ENCODE data around the gene PNKP. TPM values are rescaled to one million over a fixed set of nuclear protein-coding genes. Genes with fewer than 3 reads are reported as not detected.

The PNKP gene
- polyA plus RNA-seq, 1 donor from 2014 or later = 43.1 TPM

DNA sequence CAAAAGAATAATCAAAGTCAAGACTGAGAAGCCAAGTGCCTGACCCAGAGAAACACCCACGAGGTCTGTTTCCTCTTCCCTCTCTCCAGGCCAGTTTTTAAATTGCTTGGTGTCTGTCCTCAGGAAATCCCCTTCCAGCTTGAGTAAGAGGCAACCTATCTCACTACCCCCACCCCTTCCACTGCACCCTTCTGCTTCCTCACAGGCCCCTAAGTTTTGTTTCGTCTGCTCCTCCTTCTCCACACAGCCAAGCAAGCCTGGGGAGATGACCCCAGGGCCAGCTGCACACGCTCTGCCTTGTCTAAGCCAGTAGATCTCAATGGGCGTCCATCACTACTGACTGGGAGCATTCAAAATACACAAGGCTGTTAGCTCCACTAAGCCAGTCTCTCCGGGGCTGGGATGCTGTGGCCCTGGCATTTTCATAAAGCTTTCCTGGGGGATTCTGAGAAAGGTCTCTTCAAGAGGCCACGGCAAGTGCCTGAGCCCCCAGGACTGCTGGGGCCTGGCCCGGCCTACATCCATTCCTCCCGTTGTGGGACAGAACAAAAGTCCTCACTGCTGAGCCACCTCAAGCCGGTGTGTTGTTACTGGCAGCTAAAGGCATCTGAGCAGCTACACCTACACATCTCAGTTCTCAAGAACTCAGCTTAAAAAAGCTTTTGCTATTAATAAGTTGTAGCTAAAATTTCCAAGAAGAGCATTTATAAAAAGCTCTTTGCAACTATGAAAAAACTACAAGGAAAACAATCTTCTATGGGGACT, 44.2 kb upstream of the PNKP start:
- Histone ChIP-seq H3K79me2 (replicated peaks; ENCODE audit: insufficient read depth, low read length) (no peaks in the 10 kb centered on the region), H3K9me3 (ENCODE audit: low read length) (no peaks in the 10 kb centered on the region), H3K27me3 (ENCODE audit: insufficient read depth, low read depth, low read length) (no peaks in the 10 kb centered on the region), H3K9ac (ENCODE audit: low read length) (no peak overlapping the region), H3K36me3 (ENCODE audit: insufficient read depth, low read length) (no peaks in the 10 kb centered on the region), H3K27ac (ENCODE audit: low read length) (no peak overlapping the region), H3K9me2 (ENCODE audit: insufficient read depth, low read length) (no peaks in the 10 kb centered on the region), H2AFZ (ENCODE audit: low read depth, low read length) (no peak overlapping the region), H3F3A (ENCODE audit: insufficient read depth, low read length, poor library complexity, severe bottlenecking) (no peaks in the 10 kb centered on the region), H3K4me3 (ENCODE audit: low read length) (no peak overlapping the region), H3K4me2 (ENCODE audit: low read length) (no peak overlapping the region), H4K20me1 (ENCODE audit: insufficient read depth) (no peaks in the 10 kb centered on the region)
- TF ChIP-seq, protein P1, sequence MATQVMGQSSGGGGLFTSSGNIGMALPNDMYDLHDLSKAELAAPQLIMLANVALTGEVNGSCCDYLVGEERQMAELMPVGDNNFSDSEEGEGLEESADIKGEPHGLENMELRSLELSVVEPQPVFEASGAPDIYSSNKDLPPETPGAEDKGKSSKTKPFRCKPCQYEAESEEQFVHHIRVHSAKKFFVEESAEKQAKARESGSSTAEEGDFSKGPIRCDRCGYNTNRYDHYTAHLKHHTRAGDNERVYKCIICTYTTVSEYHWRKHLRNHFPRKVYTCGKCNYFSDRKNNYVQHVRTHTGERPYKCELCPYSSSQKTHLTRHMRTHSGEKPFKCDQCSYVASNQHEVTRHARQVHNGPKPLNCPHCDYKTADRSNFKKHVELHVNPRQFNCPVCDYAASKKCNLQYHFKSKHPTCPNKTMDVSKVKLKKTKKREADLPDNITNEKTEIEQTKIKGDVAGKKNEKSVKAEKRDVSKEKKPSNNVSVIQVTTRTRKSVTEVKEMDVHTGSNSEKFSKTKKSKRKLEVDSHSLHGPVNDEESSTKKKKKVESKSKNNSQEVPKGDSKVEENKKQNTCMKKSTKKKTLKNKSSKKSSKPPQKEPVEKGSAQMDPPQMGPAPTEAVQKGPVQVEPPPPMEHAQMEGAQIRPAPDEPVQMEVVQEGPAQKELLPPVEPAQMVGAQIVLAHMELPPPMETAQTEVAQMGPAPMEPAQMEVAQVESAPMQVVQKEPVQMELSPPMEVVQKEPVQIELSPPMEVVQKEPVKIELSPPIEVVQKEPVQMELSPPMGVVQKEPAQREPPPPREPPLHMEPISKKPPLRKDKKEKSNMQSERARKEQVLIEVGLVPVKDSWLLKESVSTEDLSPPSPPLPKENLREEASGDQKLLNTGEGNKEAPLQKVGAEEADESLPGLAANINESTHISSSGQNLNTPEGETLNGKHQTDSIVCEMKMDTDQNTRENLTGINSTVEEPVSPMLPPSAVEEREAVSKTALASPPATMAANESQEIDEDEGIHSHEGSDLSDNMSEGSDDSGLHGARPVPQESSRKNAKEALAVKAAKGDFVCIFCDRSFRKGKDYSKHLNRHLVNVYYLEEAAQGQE (IDR thresholded peaks at IDR 0.05; ENCODE audit: borderline replicate concordance) = no peak
- TF ChIP-seq TAF1 (IDR thresholded peaks at IDR 0.05; ENCODE audit: low read depth) = no peak
- no peak for TF ChIP-seq SMC3 (conservative IDR thresholded peaks at IDR 0.05; ENCODE audit: poor library complexity)
- TF ChIP-seq EZH2 (IDR thresholded peaks at IDR 0.05; ENCODE audit: borderline replicate concordance, insufficient read depth, low read length, poor library complexity, severe bottlenecking) = no peak
- TF ChIP-seq EP300 (conservative IDR thresholded peaks at IDR 0.05; ENCODE audit: poor library complexity, severe bottlenecking) = no peak

DNA sequence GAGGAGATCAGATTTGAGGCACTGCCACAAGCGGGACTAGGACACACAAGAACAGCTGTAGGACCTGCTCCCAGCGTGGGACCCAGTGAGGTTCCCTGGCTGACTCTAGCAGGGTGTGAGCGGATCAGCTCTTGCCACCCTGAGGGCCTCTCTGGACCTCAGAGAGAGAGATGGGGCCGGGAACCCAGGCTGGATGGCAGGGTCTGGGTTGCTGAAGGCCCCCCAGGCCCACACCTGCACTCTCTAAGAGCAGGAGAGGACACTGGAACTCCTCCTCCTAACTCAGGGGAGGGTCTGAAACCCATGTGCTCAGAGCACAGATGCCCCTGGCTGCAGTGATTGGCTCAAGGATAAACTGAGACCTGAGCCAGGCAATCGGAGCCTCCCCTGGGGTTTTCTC, 42.8 kb upstream of the PNKP start:
- Histone ChIP-seq H3K9me2 (ENCODE audit: insufficient read depth, low read length) (no peaks in the 10 kb centered on the region), H3K9ac (ENCODE audit: low read length) (no peak overlapping the region), H3K27ac (ENCODE audit: low read length) (no peak overlapping the region), H3K4me2 (ENCODE audit: low read length) (no peak overlapping the region), H3K36me3 (ENCODE audit: insufficient read depth, low read length) (no peaks in the 10 kb centered on the region), H3F3A (ENCODE audit: insufficient read depth, low read length, poor library complexity, severe bottlenecking) (no peaks in the 10 kb centered on the region), H3K79me2 (replicated peaks; ENCODE audit: insufficient read depth, low read length) (no peaks in the 10 kb centered on the region), H3K9me3 (ENCODE audit: low read length) (no peaks in the 10 kb centered on the region), H3K27me3 (ENCODE audit: insufficient read depth, low read depth, low read length) (no peaks in the 10 kb centered on the region), H3K4me3 (ENCODE audit: low read length) (no peak overlapping the region), H4K20me1 (ENCODE audit: insufficient read depth) (no peaks in the 10 kb centered on the region), H2AFZ (ENCODE audit: low read depth, low read length) (no peak overlapping the region)
- no peak for TF ChIP-seq RAD21 (conservative IDR thresholded peaks at IDR 0.05)
- TF ChIP-seq, protein P1 (IDR thresholded peaks at IDR 0.05; ENCODE audit: borderline replicate concordance) = no peak
- no peak for TF ChIP-seq POLR2AphosphoS5 (IDR thresholded peaks at IDR 0.05)

Data from neural cell (in vitro differentiated cells).